IgD-negative memory B cell (primary cell): ENCODE data around the gene FGF22. TPM values are rescaled to one million over a fixed set of nuclear protein-coding genes. Genes with fewer than 3 reads are reported as not detected.

ENCODE experiments used
- polyA plus RNA-seq: library from polyadenylated mRNA; unstranded; fragments of 300-500 nt; fragmentation: Illumina TruSeq; gene quantifications from one replicate; pipeline ENCODE4 v1.2.3, GENCODE V29; 2021

The FGF22 gene
- polyA plus RNA-seq, 1 donor from 2014 or later = not detected

Other genes starting within 250 kb of the FGF22 start
- gene C2CD4C, start 230.7 kb upstream of the FGF22 start, polyA plus RNA-seq = not detected
- not detected for gene SHC2, start 178.8 kb upstream of the FGF22 start, polyA plus RNA-seq
- 0.36 TPM for gene MADCAM1, start 143.4 kb upstream of the FGF22 start, polyA plus RNA-seq
- 13.8 TPM for gene TPGS1, start 132.4 kb upstream of the FGF22 start, polyA plus RNA-seq
- gene CDC34, start 108.1 kb upstream of the FGF22 start, polyA plus RNA-seq = 20.1 TPM
- gene GZMM, start 95.8 kb upstream of the FGF22 start, polyA plus RNA-seq = 15.8 TPM
- 287 TPM for gene BSG, start 67.3 kb upstream of the FGF22 start, polyA plus RNA-seq
- not detected for gene HCN2, start 50.0 kb upstream of the FGF22 start, polyA plus RNA-seq
- 41.9 TPM for gene POLRMT, start 6.3 kb upstream of the FGF22 start, polyA plus RNA-seq
- gene RNF126, start 23.3 kb downstream of the FGF22 start, polyA plus RNA-seq = 108 TPM
- gene FSTL3, start 36.5 kb downstream of the FGF22 start, polyA plus RNA-seq = 1.7 TPM
- not detected for gene PRSS57, start 55.6 kb downstream of the FGF22 start, polyA plus RNA-seq
- not detected for gene PALM, start 69.1 kb downstream of the FGF22 start, polyA plus RNA-seq
- not detected for gene MISP, start 111.2 kb downstream of the FGF22 start, polyA plus RNA-seq
- 163 TPM for gene PTBP1, start 157.6 kb downstream of the FGF22 start, polyA plus RNA-seq
- not detected for gene PLPPR3, start 182.1 kb downstream of the FGF22 start, polyA plus RNA-seq
- gene AZU1, start 188.0 kb downstream of the FGF22 start, polyA plus RNA-seq = not detected
- gene PRTN3, start 201.1 kb downstream of the FGF22 start, polyA plus RNA-seq = not detected
- gene ELANE, start 212.4 kb downstream of the FGF22 start, polyA plus RNA-seq = not detected
- gene CFD, start 219.8 kb downstream of the FGF22 start, polyA plus RNA-seq = 6.3 TPM